ENCODE results near the gene ROM1. TPM values are rescaled to one million over a fixed set of nuclear protein-coding genes. Genes with fewer than 3 reads are reported as not detected.

ROM1 gene
- 10 to 100 TPM in 2 of 4 donors, 1 to 10 TPM in 2; 3.7 to 11.9 (median 10.1) TPM for total RNA-seq

DNA sequence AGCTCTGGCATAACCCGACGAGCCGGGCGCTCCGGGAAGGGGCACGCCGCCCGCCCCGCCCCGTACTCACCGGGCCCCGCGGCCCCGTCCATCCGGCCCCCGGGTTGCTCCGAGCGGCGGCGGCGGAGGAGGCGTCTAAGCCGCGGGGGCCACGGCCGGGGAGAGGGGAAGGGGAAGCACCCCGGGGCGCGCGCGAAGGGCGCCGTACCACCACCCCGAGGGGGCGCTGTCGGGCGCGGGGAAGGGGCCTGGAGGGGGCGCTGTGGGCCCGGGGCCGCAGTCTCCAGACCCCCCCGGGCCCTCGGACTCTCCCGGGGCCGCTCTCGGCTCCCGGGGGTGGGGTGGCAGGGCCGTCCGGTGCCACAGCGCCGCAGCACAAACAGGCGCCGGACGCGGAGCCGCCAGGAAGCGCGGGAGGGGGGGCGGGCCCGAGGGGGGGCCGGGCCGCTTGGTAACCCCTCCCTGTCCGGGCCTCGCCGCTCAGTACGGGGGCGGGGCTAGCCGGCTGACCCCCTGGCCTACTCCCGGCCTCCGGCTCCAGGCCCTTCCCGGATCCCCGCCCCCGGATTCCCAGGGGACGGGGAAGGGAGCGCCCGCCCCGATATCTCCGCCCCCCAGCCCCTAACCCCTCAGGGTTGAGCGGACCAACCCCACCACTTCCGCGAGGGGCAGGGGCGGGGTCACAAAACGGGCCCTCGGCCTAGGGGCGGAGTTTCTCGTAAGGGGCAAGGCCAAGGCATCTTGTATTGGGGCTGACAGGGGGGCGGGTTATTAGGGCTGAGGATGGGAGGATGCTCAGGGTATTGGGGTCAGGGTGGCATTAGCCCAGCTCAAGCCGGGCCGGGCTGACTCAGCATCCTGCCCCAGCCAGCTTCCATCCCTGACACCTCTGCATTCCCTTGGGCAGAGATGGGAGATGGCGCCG, at the start of gene ROM1, which contains the start of gene EML3:
Gene ROM1, plus strand, starts transcription at position 892 of the 925 bp plus-strand sequence. Its CDS starts 25 bp downstream, at position 917.
Gene EML3, minus strand, starts transcription at position 410 of the 925 bp plus-strand sequence. Its CDS starts 318 bp downstream, at position 92.
- peaks cover 5 to 67% (median 57%) of the 10 kb centered on the region in 4 donors for H3K36me3 ChIP-seq
- TF ChIP-seq EP300 (IDR thresholded peaks at IDR 0.05) (no peak), POLR2A (IDR thresholded peaks at IDR 0.05; ENCODE audit: low read depth) (no peak), POLR2AphosphoS5 (IDR thresholded peaks at IDR 0.05) (peak; percentile 52)
- TF ChIP-seq, protein P1, sequence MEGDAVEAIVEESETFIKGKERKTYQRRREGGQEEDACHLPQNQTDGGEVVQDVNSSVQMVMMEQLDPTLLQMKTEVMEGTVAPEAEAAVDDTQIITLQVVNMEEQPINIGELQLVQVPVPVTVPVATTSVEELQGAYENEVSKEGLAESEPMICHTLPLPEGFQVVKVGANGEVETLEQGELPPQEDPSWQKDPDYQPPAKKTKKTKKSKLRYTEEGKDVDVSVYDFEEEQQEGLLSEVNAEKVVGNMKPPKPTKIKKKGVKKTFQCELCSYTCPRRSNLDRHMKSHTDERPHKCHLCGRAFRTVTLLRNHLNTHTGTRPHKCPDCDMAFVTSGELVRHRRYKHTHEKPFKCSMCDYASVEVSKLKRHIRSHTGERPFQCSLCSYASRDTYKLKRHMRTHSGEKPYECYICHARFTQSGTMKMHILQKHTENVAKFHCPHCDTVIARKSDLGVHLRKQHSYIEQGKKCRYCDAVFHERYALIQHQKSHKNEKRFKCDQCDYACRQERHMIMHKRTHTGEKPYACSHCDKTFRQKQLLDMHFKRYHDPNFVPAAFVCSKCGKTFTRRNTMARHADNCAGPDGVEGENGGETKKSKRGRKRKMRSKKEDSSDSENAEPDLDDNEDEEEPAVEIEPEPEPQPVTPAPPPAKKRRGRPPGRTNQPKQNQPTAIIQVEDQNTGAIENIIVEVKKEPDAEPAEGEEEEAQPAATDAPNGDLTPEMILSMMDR (IDR thresholded peaks at IDR 0.05), result peak; percentile 92 to 96 (median 92)
- no peaks in the 10 kb centered on the region for H3K9me3 ChIP-seq
- H3K27ac ChIP-seq (replicated peaks in 1 of 4), result peak within 1 kb of the TSS; percentile 91 to 99 (median 96)
- DNase-seq (ENCODE audit: extremely low spot score), result peak; percentile 98
- no peaks in the 10 kb centered on the region for H3K27me3 ChIP-seq
- intact Hi-C loops (cut with DNase I), result no loop called here
- H3K4me3 ChIP-seq, result peak within 1 kb of the TSS; percentile 70 to 97 (median 83)
- WGBS, result 0% methylated on average over 1 of the region's 91 CpGs
- peaks cover 24 to 48% (median 37%) of the 10 kb centered on the region in 4 donors for H3K4me1 ChIP-seq

- no peak for DNase-seq (ENCODE audit: extremely low spot score)
- H3K27ac ChIP-seq (replicated peaks in 1 of 4), result peak overlapping the region in 1 of 4 donors; percentile 5
- H3K4me3 ChIP-seq, result no peak overlapping the region
- H3K4me1 ChIP-seq, result peaks cover 9 to 40% (median 31%) of the 10 kb centered on the region in 4 donors
- intact Hi-C loops (cut with DNase I), result no loop called here
- H3K9me3 ChIP-seq, result no peaks in the 10 kb centered on the region
- no peaks in the 10 kb centered on the region for H3K27me3 ChIP-seq
- peaks cover 52 to 88% (median 84%) of the 10 kb centered on the region in 4 donors for H3K36me3 ChIP-seq
- TF ChIP-seq POLR2AphosphoS5 (IDR thresholded peaks at IDR 0.05) (no peak), EP300 (IDR thresholded peaks at IDR 0.05) (no peak), POLR2A (IDR thresholded peaks at IDR 0.05; ENCODE audit: low read depth) (no peak)
- TF ChIP-seq, protein P1 (IDR thresholded peaks at IDR 0.05), result no peak
- WGBS, result 66% methylated on average over 5 of the region's 5 CpGs
Observed at GRCh38 chr11:62565100-62565802, 47.8 kb upstream of the ROM1 start.

DNA sequence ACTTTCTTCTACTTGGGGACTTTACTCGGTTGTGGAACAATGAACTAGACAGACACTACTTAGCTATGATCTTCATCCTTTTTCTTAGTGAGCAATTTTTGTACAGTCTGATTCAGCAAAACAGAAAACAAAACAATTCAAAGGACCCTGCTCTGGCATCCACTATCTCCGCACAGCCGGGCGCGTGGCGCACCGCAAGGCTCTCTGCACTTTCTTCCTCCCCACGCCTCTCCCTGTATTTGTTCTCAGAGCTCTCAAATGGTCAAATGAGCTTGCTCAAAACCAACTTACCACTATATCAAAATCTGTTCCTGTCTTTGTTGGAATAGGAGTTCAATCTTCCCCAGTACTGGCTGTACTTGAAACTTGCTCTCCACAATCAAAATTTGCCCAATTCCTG, 46.8 kb upstream of the ROM1 start:
- Histone ChIP-seq H3K9me3 (no peaks in the 10 kb centered on the region), H3K27me3 (no peaks in the 10 kb centered on the region), H3K4me3 (no peak overlapping the region), H3K4me1 (peaks cover 2 to 40% (median 31%) of the 10 kb centered on the region in 4 donors), H3K27ac (replicated peaks in 1 of 4) (no peak overlapping the region), H3K36me3 (peaks cover 62 to 97% (median 93%) of the 10 kb centered on the region in 4 donors)
- WGBS, result 89% methylated on average over 8 of the region's 8 CpGs
- no peak for DNase-seq (ENCODE audit: extremely low spot score)
- intact Hi-C loops (cut with DNase I), result no loop called here
- TF ChIP-seq POLR2AphosphoS5 (IDR thresholded peaks at IDR 0.05), result no peak
- no peak for TF ChIP-seq EP300 (IDR thresholded peaks at IDR 0.05)
- TF ChIP-seq POLR2A (IDR thresholded peaks at IDR 0.05; ENCODE audit: low read depth), result no peak
- TF ChIP-seq, protein P1 (IDR thresholded peaks at IDR 0.05), result no peak

DNA sequence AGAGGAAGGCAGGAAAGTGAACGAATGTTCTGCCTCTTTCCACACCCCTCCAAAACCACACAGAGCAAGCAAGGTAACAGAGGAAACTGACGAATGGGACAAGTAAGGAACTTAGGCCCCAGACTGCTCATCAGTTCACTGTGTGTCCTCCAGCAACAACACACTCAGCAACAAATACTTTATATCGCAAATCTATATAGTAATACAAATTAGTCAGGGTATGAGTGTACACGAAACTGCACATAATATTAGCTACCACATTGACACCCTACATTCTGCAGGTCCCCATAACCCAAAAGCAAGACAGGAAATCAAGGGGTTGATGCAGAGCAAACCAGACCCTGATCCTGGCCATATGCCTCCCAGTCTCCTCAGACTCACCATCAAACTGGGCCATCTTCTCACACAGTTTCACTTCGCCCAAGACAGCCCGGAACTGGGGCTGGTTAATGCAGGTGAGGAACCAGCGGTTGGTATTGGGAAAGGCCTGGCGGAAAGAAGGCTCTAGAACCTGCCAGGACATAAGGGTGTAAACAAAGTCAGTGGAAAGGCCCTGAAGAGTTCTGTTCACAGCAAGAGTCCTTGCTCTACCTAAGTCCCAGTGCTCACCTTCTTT, 45.9 kb upstream of the ROM1 start:
- DNase-seq (ENCODE audit: extremely low spot score), result no peak
- WGBS, result 86% methylated on average over 8 of the region's 8 CpGs
- H3K36me3 ChIP-seq, result peaks cover 64 to 100% (median 95%) of the 10 kb centered on the region in 4 donors
- intact Hi-C loops (cut with DNase I), result no loop called here
- H3K4me3 ChIP-seq, result no peak overlapping the region
- H3K4me1 ChIP-seq, result peaks cover 10 to 41% (median 32%) of the 10 kb centered on the region in 4 donors
- no peaks in the 10 kb centered on the region for H3K27me3 ChIP-seq
- TF ChIP-seq POLR2AphosphoS5 (IDR thresholded peaks at IDR 0.05) (no peak), EP300 (IDR thresholded peaks at IDR 0.05) (no peak), POLR2A (IDR thresholded peaks at IDR 0.05; ENCODE audit: low read depth) (no peak)
- TF ChIP-seq, protein P1 (IDR thresholded peaks at IDR 0.05), result no peak
- H3K9me3 ChIP-seq, result no peaks in the 10 kb centered on the region
- H3K27ac ChIP-seq (replicated peaks in 1 of 4), result peak overlapping the region in 2 of 4 donors; percentile 9 to 30

Measured in esophagus muscularis mucosa (tissue), 4 donors.